Measurements from ENCODE around the gene HDLBP. TPM values are rescaled to one million over a fixed set of nuclear protein-coding genes. Genes with fewer than 3 reads are reported as not detected.
A peak's percentile ranks its signal among the peaks of the same experiment; 100 is the strongest.

Gene HDLBP
- total RNA-seq, 2 donors from 2014 or later, result 404 to 447 TPM

DNA sequence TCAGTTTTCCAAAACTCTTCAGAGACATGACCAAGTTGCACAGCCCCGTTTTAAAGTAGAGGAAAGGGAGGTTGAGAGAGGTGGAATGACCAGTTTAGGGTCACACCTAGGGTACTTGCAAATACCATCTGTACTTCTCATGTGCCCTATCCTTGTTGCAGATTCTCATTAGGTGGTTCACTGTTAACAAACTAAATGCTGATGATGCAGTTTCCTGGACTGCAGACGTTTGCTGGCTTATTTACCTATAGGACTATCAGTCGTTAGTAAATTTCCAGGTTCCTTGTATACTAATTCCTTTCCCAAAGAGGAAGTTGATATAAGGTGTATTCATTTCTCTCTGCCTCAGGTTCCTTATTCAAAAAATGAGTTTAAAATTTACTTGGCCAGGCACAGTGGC, 42.1 kb upstream of the HDLBP start:
- DNase-seq (ENCODE audit: low spot score) (no peak), ATAC-seq (ENCODE audit: insufficient number of reproducible peaks, low FRiP score, low read depth) (no peak)
- TF ChIP-seq, protein P1, sequence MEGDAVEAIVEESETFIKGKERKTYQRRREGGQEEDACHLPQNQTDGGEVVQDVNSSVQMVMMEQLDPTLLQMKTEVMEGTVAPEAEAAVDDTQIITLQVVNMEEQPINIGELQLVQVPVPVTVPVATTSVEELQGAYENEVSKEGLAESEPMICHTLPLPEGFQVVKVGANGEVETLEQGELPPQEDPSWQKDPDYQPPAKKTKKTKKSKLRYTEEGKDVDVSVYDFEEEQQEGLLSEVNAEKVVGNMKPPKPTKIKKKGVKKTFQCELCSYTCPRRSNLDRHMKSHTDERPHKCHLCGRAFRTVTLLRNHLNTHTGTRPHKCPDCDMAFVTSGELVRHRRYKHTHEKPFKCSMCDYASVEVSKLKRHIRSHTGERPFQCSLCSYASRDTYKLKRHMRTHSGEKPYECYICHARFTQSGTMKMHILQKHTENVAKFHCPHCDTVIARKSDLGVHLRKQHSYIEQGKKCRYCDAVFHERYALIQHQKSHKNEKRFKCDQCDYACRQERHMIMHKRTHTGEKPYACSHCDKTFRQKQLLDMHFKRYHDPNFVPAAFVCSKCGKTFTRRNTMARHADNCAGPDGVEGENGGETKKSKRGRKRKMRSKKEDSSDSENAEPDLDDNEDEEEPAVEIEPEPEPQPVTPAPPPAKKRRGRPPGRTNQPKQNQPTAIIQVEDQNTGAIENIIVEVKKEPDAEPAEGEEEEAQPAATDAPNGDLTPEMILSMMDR (IDR thresholded peaks at IDR 0.05), result no peak
- H3K4me1 ChIP-seq (ENCODE audit: control insufficient read depth in 1 of 2, low read depth in 2 of 2), result peaks cover 16 to 28% of the 10 kb centered on the region in 2 donors
- H3K27me3 ChIP-seq (replicated peaks; ENCODE audit: insufficient read depth), result no peaks in the 10 kb centered on the region
- H3K4me3 ChIP-seq, result peak overlapping the region; percentile 91
- peaks cover 6% of the 10 kb centered on the region for H3K36me3 ChIP-seq
- no peak overlapping the region for H3K27ac ChIP-seq
- no peaks in the 10 kb centered on the region for H3K9me3 ChIP-seq

DNA sequence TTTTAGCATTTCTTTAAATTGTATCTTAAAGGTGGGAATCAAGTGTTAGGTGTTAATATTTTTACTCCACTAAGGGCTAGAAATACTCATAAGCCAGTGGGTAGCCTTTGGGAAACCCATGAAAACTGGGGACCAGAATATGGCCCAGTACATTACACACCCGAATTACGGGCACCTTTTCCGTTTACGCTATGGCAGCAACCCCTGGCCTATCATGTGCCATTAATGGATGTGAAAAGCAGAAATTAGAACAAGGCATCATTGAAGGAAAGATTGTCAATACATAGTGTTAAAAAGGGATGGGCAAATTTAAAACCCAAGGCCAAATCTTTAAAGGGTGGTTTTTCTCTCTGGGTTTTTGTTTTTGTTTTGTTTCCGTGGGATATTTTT, 41.4 kb upstream of the HDLBP start:
- no peak for ATAC-seq (ENCODE audit: insufficient number of reproducible peaks, low FRiP score, low read depth)
- no peaks in the 10 kb centered on the region for H3K9me3 ChIP-seq
- peak overlapping the region; percentile 86 for H3K27ac ChIP-seq
- H3K27me3 ChIP-seq (replicated peaks; ENCODE audit: insufficient read depth), result no peaks in the 10 kb centered on the region
- no peak for DNase-seq (ENCODE audit: low spot score)
- H3K4me3 ChIP-seq, result peak overlapping the region; percentile 91
- peaks cover 6% of the 10 kb centered on the region for H3K36me3 ChIP-seq
- TF ChIP-seq, protein P1 (IDR thresholded peaks at IDR 0.05), result no peak
- H3K4me1 ChIP-seq (ENCODE audit: control insufficient read depth in 1 of 2, low read depth in 2 of 2), result peaks cover 16 to 28% of the 10 kb centered on the region in 2 donors

DNA sequence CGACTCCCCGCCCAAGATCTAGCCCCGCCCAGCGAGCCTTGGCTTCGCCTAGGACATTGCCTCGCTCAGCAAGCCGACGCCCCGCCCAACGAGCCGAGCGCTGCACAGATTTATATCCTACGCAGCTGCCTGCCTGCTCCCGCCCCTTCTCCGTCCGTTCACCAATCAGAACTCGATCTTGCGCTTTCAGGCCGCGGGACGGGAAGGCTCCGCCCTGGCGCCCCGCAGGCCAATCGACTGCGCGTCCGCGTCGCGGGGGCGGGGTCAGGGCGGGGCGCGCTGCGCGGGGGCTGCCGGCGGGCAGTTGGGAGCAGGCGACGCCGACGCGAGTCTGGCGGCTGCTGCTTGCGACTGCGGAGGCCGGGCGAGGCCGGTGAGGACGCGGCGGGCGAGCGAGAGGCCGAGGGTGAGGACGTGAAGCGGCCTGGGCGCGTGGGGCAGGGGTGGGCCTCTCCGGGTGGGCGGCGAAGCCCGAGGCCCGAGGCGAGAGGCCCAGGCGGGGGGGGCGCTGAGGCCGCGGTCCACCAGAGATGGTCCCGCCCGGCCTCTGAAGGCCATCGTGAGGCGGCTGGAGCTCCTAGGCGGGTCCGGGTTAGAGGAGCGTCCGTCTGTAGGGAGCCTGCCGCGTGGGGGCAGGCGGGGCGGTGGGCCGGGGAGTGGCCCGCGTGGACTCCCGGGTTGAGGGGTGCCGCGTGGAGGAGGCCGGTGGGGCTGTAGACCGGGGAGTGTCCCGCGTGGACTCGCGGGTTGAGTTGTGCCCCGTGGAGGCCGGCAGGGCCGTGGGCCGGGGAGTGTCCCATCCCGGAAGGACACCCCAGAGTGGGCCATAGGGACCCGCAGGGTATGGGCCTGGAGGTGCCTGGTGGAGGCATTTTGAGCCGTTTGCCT, 40.8 kb upstream of the HDLBP start, which contains the start of gene FARP2:
Gene FARP2 (plus strand): TSS at position 303 of the 888 bp plus-strand sequence. CDS start 16,823 bp downstream, outside the sequence.
- TF ChIP-seq, protein P1 (IDR thresholded peaks at IDR 0.05), result no peak
- H3K4me3 ChIP-seq, result peak within 1 kb of the TSS; percentile 91
- peak; percentile 90 for ATAC-seq (ENCODE audit: insufficient number of reproducible peaks, low FRiP score, low read depth)
- DNase-seq (ENCODE audit: low spot score), result peak; percentile 99
- H3K9me3 ChIP-seq, result no peaks in the 10 kb centered on the region
- H3K4me1 ChIP-seq (ENCODE audit: control insufficient read depth in 1 of 2, low read depth in 2 of 2), result peaks cover 16 to 28% of the 10 kb centered on the region in 2 donors
- no peaks in the 10 kb centered on the region for H3K27me3 ChIP-seq (replicated peaks; ENCODE audit: insufficient read depth)
- H3K27ac ChIP-seq, result peak within 1 kb of the TSS; percentile 86
- H3K36me3 ChIP-seq, result peaks cover 9% of the 10 kb centered on the region

DNA sequence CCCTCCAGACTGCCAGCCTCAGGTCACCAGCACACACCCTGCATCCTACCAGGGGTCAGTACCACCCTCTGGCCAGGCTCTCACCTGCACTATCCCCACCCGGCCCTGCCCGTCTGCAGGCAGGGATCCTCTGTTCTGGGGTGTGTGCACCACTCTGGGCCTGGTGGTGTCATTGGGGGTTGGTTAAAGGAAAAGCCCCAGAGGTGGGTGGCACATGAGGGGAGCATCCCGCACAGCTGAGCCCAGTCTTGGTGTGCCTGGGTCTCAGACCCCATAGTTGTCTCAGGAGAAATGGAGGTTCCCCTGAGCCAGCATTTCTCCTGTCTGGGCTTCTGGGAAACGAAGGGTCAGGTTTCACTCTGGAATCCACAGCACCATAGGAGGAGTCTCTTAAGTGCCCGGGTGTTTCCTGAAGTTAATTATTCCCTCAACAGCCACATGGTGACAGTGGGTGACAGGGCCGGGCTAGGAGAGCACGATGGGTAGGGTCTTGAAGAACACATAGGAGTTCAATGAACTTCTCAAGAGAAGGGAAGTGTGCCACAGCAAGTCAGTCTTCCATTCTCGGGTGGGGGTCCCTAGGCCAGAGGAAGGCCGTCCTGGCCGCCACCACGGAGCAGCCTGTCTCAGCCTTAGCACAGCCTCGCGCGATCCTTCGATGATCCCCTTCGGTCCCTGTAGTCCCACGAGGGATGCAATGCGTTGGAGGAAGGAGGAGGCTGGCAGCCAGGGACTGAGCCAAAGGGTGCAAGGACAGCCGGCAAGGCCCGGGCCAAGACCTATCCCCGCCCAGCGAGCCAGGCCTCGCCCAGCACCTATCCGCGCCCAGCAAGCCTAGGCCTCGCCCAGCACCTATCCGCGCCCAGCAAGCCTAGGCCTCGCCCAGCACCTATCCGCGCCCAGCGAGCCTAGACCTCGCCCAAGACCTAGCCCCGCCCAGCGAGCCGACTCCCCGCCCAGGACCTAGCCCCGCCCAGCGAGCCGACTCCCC, 39.5 kb upstream of the HDLBP start:
- TF ChIP-seq, protein P1 (IDR thresholded peaks at IDR 0.05), result no peak
- Histone ChIP-seq H3K4me3 (peak overlapping the region; percentile 53), H3K9me3 (no peaks in the 10 kb centered on the region), H3K4me1 (ENCODE audit: control insufficient read depth in 1 of 2, low read depth in 2 of 2) (peaks cover 16 to 28% of the 10 kb centered on the region in 2 donors), H3K27ac (peak overlapping the region; percentile 54 to 61), H3K36me3 (peaks cover 19% of the 10 kb centered on the region), H3K27me3 (replicated peaks; ENCODE audit: insufficient read depth) (no peaks in the 10 kb centered on the region)
- DNase-seq (ENCODE audit: low spot score), result peak; percentile 52
- ATAC-seq (ENCODE audit: insufficient number of reproducible peaks, low FRiP score, low read depth), result peak; percentile 14
